K562 (cell line): ENCODE results near the gene CHST8. TPM values are rescaled to one million over a fixed set of nuclear protein-coding genes. Genes with fewer than 3 reads are reported as not detected.

Source experiments
- ATAC-seq: fragments of 200-7000 bp; cut with Tn5 transposase; 3 replicates; pipeline ENCODE4 v1.9.1; 2020; ENCODE audit warnings: moderate library complexity
- BruUV-seq: library from RNA; stranded (reverse); fragments of 400-500 nt; replicated peaks from 2 replicates; lab custom pipeline; 2021; lab: Mats Ljungman, UMichigan
- CTCF ChIA-PET: fragments of 300-600 bp; formaldehyde crosslinking; extraction: SDS; loops from one replicate; lab custom pipeline; 2021; ENCODE audit warnings: low intra/inter-chr PET ratio; lab: Yijun Ruan, JAX
- POLR2A ChIA-PET: fragments of 300-600, 350-650 bp; sonication (Branson Sonifier 250); formaldehyde crosslinking; extraction: SDS; loops from one replicate; lab custom pipeline; 2021; ENCODE audit warnings: antibody characterized with exemption, inconsistent platforms; lab: Yijun Ruan, JAX
- DNase-seq, 4 experiments: peaks; one replicate each; pipeline versions ENCODE4 v3.0.0 to v3.0.0-alpha.2; 2011 to 2018; ENCODE audit warnings: low spot score in 3 of 4, mixed read lengths in 3 of 4; ENCODE audit errors: extremely low read depth in 1 of 4
- FAIRE-seq: peaks from 2 replicates; lab custom pipeline; 2011; peaks lifted over from hg19 to GRCh38; lab: Jason Lieb, UNC
- H2AFZ ChIP-seq: 2 replicates; pipeline ENCODE4 v1.6.0; 2011; ENCODE audit warnings: low read depth, low read length, control low read depth, inconsistent platforms
- H3K27ac ChIP-seq: fragments of 200-600 bp; 3 replicates; pipeline ENCODE4 v1.8.0; 2011; ENCODE audit warnings: low read depth, mild to moderate bottlenecking, control low read depth, inconsistent platforms, low read length, moderate library complexity, mixed read lengths; ENCODE audit errors: extremely low read depth
- H3K27me3 ChIP-seq, 2 experiments: fragments of 300-600 bp in 1 of 2; 2 replicates in 1 of 2; 3 replicates in 1 of 2; pipeline versions ENCODE4 v1.6.0 to v1.8.0; 2011; ENCODE audit warnings: inconsistent platforms in 2 of 2, low read length in 2 of 2, mild to moderate bottlenecking in 1 of 2, mixed read lengths in 1 of 2, moderate library complexity in 1 of 2; ENCODE audit not compliant: control insufficient read depth in 2 of 2, insufficient read depth in 2 of 2
- H3K36me3 ChIP-seq: fragments of 300-600 bp; 3 replicates; pipeline ENCODE4 v1.8.0; 2011; ENCODE audit warnings: mild to moderate bottlenecking, low read length, inconsistent platforms; ENCODE audit not compliant: control insufficient read depth, insufficient read depth
- H3K4me1 ChIP-seq, 2 experiments: fragments of 200-600 bp in 1 of 2; replicated peaks in 1 of 2; 2 replicates in 1 of 2; 3 replicates in 1 of 2; pipeline versions ENCODE4 v1.5.1 to v1.8.0; 2011; ENCODE audit warnings: inconsistent platforms in 2 of 2, low read length in 2 of 2, mild to moderate bottlenecking in 1 of 2, mixed read lengths in 1 of 2, moderate library complexity in 1 of 2; ENCODE audit not compliant: control insufficient read depth in 2 of 2, insufficient read depth in 2 of 2
- H3K4me2 ChIP-seq: 2 replicates; pipeline ENCODE4 v1.6.1; 2011; ENCODE audit warnings: low read length, control low read depth, inconsistent platforms, mixed read lengths; ENCODE audit not compliant: insufficient read depth
- H3K4me3 ChIP-seq: fragments of 200-600 bp; sonication (generic), shearing (Covaris generic); 2 replicates; pipeline ENCODE4 v1.5.1; 2016; ENCODE audit warnings: control low read depth, inconsistent platforms
- H3K79me2 ChIP-seq: fragments of 200-600 bp; 3 replicates; pipeline ENCODE4 v1.8.0; 2011; ENCODE audit warnings: low read length, inconsistent platforms; ENCODE audit not compliant: control insufficient read depth, insufficient read depth
- H3K9ac ChIP-seq, 2 experiments: 2 replicates each; pipeline versions ENCODE4 v1.6.0 to v1.6.1; 2011; ENCODE audit warnings: low read depth in 2 of 2, low read length in 2 of 2, control low read depth in 1 of 2, inconsistent platforms in 1 of 2, mild to moderate bottlenecking in 1 of 2, mixed read lengths in 1 of 2; ENCODE audit not compliant: insufficient read depth in 1 of 2
- H3K9me1 ChIP-seq: one replicate; pipeline ENCODE4 v1.6.0; 2011; ENCODE audit warnings: inconsistent platforms, mild to moderate bottlenecking, low read length, moderate library complexity; ENCODE audit not compliant: control insufficient read depth, insufficient read depth
- H3K9me3 ChIP-seq: replicated peaks from 2 replicates; pipeline ENCODE4 v1.5.1; 2011; ENCODE audit warnings: low read depth, low read length, inconsistent platforms; ENCODE audit not compliant: control insufficient read depth, insufficient read depth
- H4K20me1 ChIP-seq: replicated peaks from 2 replicates; pipeline ENCODE4 v1.6.1; 2011; ENCODE audit warnings: low read length, inconsistent platforms, mixed read lengths; ENCODE audit not compliant: control insufficient read depth, insufficient read depth
- ASH1L ChIP-seq: fragments of 450-650 bp; IDR thresholded peaks from 2 replicates; pipeline ENCODE4 v1.6.1; 2018; ENCODE audit warnings: borderline replicate concordance, mild to moderate bottlenecking, low read depth; ENCODE audit not compliant: partially characterized antibody
- EHMT2 ChIP-seq: fragments of 450-650 bp; IDR thresholded peaks from 2 replicates; pipeline ENCODE4 v1.6.1; 2018; ENCODE audit warnings: antibody characterized with exemption
- GTF2F1 ChIP-seq: IDR thresholded peaks from 2 replicates; pipeline ENCODE4 v1.6.1; 2011; ENCODE audit warnings: low read depth, low read length, improper control_type of control experiment
- HBP1 ChIP-seq: fragments of 450-650 bp; formaldehyde crosslinking; IDR thresholded peaks from 2 replicates; pipeline ENCODE4 v1.4.0; 2022; ENCODE audit warnings: missing genetic modification characterization
- KLF10 ChIP-seq: fragments of 250-450 bp; sonication (Bioruptor Pico); IDR thresholded peaks from 2 replicates; pipeline ENCODE4 v1.6.1; 2021; ENCODE audit warnings: matching md5 sums
- PBX2 ChIP-seq, 2 experiments: IDR thresholded peaks in 1 of 2; conservative IDR thresholded peaks in 1 of 2; 2 replicates each; pipeline ENCODE4 v1.6.1; 2016; ENCODE audit warnings: low read depth in 2 of 2, mild to moderate bottlenecking in 1 of 2, missing compliant biosample characterization in 1 of 2, missing genetic modification characterization in 1 of 2, moderate library complexity in 1 of 2
- ZC3H11A ChIP-seq: IDR thresholded peaks from 2 replicates; pipeline ENCODE4 v1.6.1; 2012; ENCODE audit warnings: low read depth, low read length, improper control_type of control experiment
- WGBS: fragments of 100-300 bp; shearing (Covaris generic); methylation state at CpG from one replicate; pipeline ENCODE4 v1.1.6; 2016; ENCODE audit warnings: low coverage, mixed read lengths; ENCODE audit not compliant: insufficient coverage; ENCODE audit errors: missing lambda C conversion rate; 5-methylcytosine and 5-hydroxymethylcytosine counted together
- in situ Hi-C: fragments of 300-500 bp; cut with MboI; formaldehyde crosslinking; loops from 4 replicates; pipeline ENCODE4 v1.15.0; 2018; ENCODE audit warnings: inconsistent platforms, mixed read lengths
- intact Hi-C: fragments of 100-400 bp; cut with micrococcal nuclease; formaldehyde crosslinking; loops from 2 replicates; pipeline ENCODE4 v1.14.2; 2022
- polyA plus RNA-seq, 8 experiments: library from polyadenylated mRNA; depleted of rRNA in 4 of 8; stranded (reverse) in 5 of 8; unstranded in 3 of 8; fragments of >200 nt; fragmentation: Nextera tagmentation in 2 of 8; fragmentation: Illumina TruSeq in 1 of 8; extraction: Ambion mirVana in 2 of 8; extraction: Trizol in 1 of 8; gene quantifications; 2 replicates each; pipeline versions ENCODE4 v1.2.1 to v1.2.3, GENCODE V29; 2011 to 2014; ENCODE audit warnings: inconsistent platforms in 1 of 8, missing spikeins in 1 of 8
- total RNA-seq, 7 experiments: library from RNA; depleted of rRNA in 6 of 7; stranded (reverse); fragments of >200 nt in 6 of 7; fragmentation: Illumina TruSeq in 2 of 7; extraction: Trizol in 2 of 7; gene quantifications; 2 replicates each; pipeline versions ENCODE4 v1.2.1 to v1.2.3, GENCODE V29; 2011 to 2021; ENCODE audit warnings: low replicate concordance in 1 of 7

The CHST8 gene
- total and polyA plus RNA-seq, 9 of the 15 experiments (the other 6 are each of a cell fraction or from before 2014, with no cell fraction given) = 0.11 TPM; not detected in 8

GRCh38 chr19:33788676-33789075, 166.9 kb downstream of the CHST8 start:
- POLR2A ChIA-PET = no interaction called here
- DNase-seq (no peak), ATAC-seq (no peak), FAIRE-seq (no peak)
- no peak overlapping the region for H3K4me3 ChIP-seq
- CTCF ChIA-PET = interaction anchor here (0.6 kb wide), 1 partner anchor 11 kb away, joined by 3 read pairs; no protein-coding TSS in a partner anchor
- no peaks in the 10 kb centered on the region for H3K36me3 ChIP-seq
- H3K4me1 ChIP-seq = no peaks in the 10 kb centered on the region
- H3K9ac ChIP-seq = no peak overlapping the region
- no TSS peak for BruUV-seq
- peaks cover 5% of the 10 kb centered on the region; the same call in 1 of the 2 replicates for H4K20me1 ChIP-seq
- H3K9me3 ChIP-seq = no peaks in the 10 kb centered on the region
- peaks cover 23 to 53% of the 10 kb centered on the region in 2 experiments; a peak in 4 of 5 replicates for H3K27me3 ChIP-seq
- intact Hi-C loops = no loop called here
- in situ Hi-C loops = no loop called here
- H3K4me2 ChIP-seq = no peak overlapping the region
- H3K79me2 ChIP-seq = no peaks in the 10 kb centered on the region
- H3K9me1 ChIP-seq = no peaks in the 10 kb centered on the region
- no peak for TF ChIP-seq EHMT2
- no peak for TF ChIP-seq ZC3H11A
- TF ChIP-seq GTF2F1 = no peak
- TF ChIP-seq KLF10 (CRISPR knock-in tag) = no peak
- no peak for TF ChIP-seq PBX2 (CRISPR knock-in tag; IDR thresholded peaks at IDR 0.05; ENCODE audit: low read depth)
- no peak for TF ChIP-seq PBX2 (tag; conservative IDR thresholded peaks at IDR 0.05; ENCODE audit: low read depth)
- TF ChIP-seq ASH1L = no peak
- TF ChIP-seq HBP1 (CRISPR knock-in tag) = no peak
- 0% methylated on average over 4 of the region's 4 CpGs for WGBS
- no peak overlapping the region for H2AFZ ChIP-seq
- H3K27ac ChIP-seq = no peak overlapping the region
